Measurements from ENCODE around the gene TFPT. TPM values are rescaled to one million over a fixed set of nuclear protein-coding genes. Genes with fewer than 3 reads are reported as not detected.

The TFPT gene
- total and polyA plus RNA-seq, 2 of the 13 experiments (the other 11 are each of a cell fraction or from before 2014, with no cell fraction given) = 8.4 to 10.7 TPM

DNA sequence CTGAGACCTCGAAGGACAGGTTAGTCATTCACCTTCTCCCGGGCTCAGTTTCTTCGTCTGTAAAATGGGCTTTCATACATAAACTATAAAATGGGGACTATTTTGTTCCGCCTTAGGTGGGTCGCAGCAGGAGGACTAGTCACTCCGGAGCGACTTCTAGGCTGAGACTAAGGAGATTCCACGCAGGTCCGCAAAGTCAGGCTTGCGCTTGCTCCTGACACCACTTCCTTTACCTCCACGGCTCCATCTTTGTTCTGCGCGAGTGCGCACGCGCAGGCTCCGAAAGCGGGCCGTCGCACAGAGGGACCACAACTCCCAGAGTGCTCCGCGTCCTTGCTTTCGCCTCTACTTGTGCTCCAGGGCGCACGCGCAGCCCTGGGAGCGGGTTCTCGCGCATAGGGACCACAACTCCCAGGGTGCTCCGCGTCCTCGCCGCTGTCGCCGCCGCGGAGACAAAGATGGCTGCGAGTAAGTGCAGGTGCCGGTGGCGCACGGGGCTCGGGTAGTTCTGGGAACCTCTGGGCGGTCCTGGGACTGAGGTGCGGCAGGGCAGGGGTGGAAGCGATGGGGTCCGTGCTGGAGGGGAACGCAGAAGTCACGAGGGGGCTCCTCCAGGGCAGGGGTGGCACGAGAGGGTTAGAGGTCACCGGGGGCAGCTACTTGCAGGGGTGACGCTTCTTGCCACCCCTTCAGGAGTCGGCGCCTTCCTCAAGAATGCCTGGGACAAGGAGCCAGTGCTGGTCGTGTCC lies 12.9 kb downstream of the TFPT start, which contains the start of gene NDUFA3 (continued):
- peak; percentile 65 for TF ChIP-seq ZNF317 (CRISPR knock-in tag; IDR thresholded peaks at IDR 0.05)
- TF ChIP-seq ZNF296 (CRISPR knock-in tag; conservative IDR thresholded peaks at IDR 0.05) = no peak
- TF ChIP-seq ZC3H13 (CRISPR knock-in tag; IDR thresholded peaks at IDR 0.05) = 0 out of 2 replicates have a peak, but pooled peaks have one; percentile 64
- TF ChIP-seq TSC22D2 (CRISPR knock-in tag; IDR thresholded peaks at IDR 0.05; ENCODE audit: borderline replicate concordance) = peak; percentile 56; the same call in 1 of the 2 replicates
- 0 out of 2 replicates have a peak, but pooled peaks have one; percentile 28 for TF ChIP-seq KLF13 (CRISPR knock-in tag; IDR thresholded peaks at IDR 0.05)
- TF ChIP-seq ZNF574 (CRISPR knock-in tag; IDR thresholded peaks at IDR 0.05) = peak; percentile 95
- TF ChIP-seq STAT6 (CRISPR knock-in tag; IDR thresholded peaks at IDR 0.05; ENCODE audit: borderline replicate concordance) = no peak
- peak; percentile 64; the same call in 1 of the 2 replicates for TF ChIP-seq POGZ (CRISPR knock-in tag; IDR thresholded peaks at IDR 0.05)
- no peak; the same call in 1 of the 2 replicates for TF ChIP-seq WIZ (CRISPR knock-in tag; IDR thresholded peaks at IDR 0.05)
- TF ChIP-seq ATF5 (CRISPR knock-in tag; IDR thresholded peaks at IDR 0.05; ENCODE audit: low read depth) = no peak
- TF ChIP-seq PPARG (CRISPR knock-in tag; conservative IDR thresholded peaks at IDR 0.05) = no peak; the same call in 1 of the 2 replicates
- no peak for TF ChIP-seq TRIM24 (CRISPR knock-in tag; IDR thresholded peaks at IDR 0.05)
- no peak for TF ChIP-seq ZNF260 (CRISPR knock-in tag; IDR thresholded peaks at IDR 0.05; ENCODE audit: borderline replicate concordance, low read depth)
- TF ChIP-seq, protein P1, sequence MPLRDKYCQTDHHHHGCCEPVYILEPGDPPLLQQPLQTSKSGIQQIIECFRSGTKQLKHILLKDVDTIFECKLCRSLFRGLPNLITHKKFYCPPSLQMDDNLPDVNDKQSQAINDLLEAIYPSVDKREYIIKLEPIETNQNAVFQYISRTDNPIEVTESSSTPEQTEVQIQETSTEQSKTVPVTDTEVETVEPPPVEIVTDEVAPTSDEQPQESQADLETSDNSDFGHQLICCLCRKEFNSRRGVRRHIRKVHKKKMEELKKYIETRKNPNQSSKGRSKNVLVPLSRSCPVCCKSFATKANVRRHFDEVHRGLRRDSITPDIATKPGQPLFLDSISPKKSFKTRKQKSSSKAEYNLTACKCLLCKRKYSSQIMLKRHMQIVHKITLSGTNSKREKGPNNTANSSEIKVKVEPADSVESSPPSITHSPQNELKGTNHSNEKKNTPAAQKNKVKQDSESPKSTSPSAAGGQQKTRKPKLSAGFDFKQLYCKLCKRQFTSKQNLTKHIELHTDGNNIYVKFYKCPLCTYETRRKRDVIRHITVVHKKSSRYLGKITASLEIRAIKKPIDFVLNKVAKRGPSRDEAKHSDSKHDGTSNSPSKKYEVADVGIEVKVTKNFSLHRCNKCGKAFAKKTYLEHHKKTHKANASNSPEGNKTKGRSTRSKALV (CRISPR knock-in tag; IDR thresholded peaks at IDR 0.05) = no peak
- TF ChIP-seq KDM2A (CRISPR knock-in tag; IDR thresholded peaks at IDR 0.05; ENCODE audit: borderline replicate concordance, low read depth) = peak; percentile 92
- TF ChIP-seq ZNF83 (CRISPR knock-in tag; IDR thresholded peaks at IDR 0.05; ENCODE audit: borderline replicate concordance) = no peak; the same call in 1 of the 2 replicates
- peak; percentile 40; the same call in 1 of the 2 replicates for TF ChIP-seq SP4 (CRISPR knock-in tag; IDR thresholded peaks at IDR 0.05)
- no peak for TF ChIP-seq ZNF773 (CRISPR knock-in tag; IDR thresholded peaks at IDR 0.05; ENCODE audit: borderline replicate concordance)
